Measurements from ENCODE around the gene MMP11. TPM values are rescaled to one million over a fixed set of nuclear protein-coding genes. Genes with fewer than 3 reads are reported as not detected.
A peak's percentile ranks its signal among the peaks of the same experiment; 100 is the strongest.

MMP11 gene
- total and polyA plus RNA-seq, 2 of the 4 experiments (the other 2 are of a cell fraction): 2.2 to 6.0 TPM

DNA sequence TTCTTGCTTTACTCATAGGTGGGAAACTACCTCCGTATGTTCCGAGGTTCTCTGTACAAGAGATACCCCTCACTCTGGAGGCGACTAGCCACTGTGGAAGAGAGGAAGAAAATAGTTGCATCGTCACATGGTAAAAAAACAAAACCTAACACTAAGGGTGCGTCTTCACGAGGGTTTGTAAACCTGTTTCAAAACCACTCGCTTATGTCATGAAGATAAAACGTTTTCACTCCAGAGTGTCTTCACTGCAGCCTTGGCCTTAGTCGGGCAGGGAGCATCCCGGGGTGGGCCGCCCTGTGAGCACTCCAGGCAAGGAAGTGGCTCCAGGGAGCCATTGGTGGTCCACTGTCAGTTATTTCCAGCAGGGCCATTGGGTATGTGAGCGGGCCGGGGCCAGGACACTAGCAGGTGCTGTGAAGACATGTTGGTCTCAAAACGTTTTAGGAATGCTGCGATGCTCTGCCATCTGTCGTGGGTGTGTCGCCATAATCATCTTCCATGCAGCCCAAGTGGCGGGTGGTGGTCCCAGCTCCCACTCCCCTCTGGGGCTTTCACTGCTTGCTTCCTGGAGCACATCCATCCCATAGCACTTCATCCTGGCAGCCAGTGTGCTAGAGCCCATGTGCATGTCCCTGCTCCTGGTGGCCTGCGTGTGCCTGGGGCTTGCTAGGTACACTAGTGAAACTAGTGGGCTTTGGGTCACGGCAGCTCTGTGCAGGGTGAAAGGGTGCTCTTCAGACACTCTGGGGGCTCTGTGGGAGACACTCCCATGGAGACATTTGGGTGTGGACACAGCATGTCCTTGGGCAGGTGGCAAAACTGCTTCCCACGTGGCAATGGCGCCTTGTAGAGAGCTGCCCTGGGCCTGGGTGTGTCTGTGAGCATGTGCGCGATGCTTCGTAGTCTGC lies 19.3 kb downstream of the MMP11 start:
- DNase-seq (no peak), ATAC-seq (ENCODE audit: low read depth) (no peak)
- POLR2A ChIA-PET (ENCODE audit: unreplicated experiment): no interaction called here
- Histone ChIP-seq H3K4me1 (ENCODE audit: control insufficient read depth, insufficient read depth, low read length) (peaks cover 10% of the 10 kb centered on the region), H4K20me1 (ENCODE audit: insufficient read depth, low read length) (peaks cover 62% of the 10 kb centered on the region), H3K4me2 (ENCODE audit: low read depth, low read length) (no peak overlapping the region; the same call in 1 of the 2 replicates), H2BK5ac (ENCODE audit: low read depth, low read length, poor library complexity, severe bottlenecking) (no peak overlapping the region), H4K5ac (ENCODE audit: low read depth, low read length) (no peak overlapping the region), H3K9me3 (ENCODE audit: control insufficient read depth, insufficient read depth, low read length) (no peaks in the 10 kb centered on the region), H3K23ac (ENCODE audit: low read depth, low read length) (no peak overlapping the region), H2BK120ac (ENCODE audit: low read depth, low read length) (no peak overlapping the region), H2BK20ac (ENCODE audit: low read depth, low read length) (no peak overlapping the region), H3K27me3 (ENCODE audit: control insufficient read depth, insufficient read depth, low read length) (no peaks in the 10 kb centered on the region), H3K36me3 (ENCODE audit: control insufficient read depth, insufficient read depth, low read length) (peaks cover 46% of the 10 kb centered on the region), H3K14ac (replicated peaks; ENCODE audit: low read depth, low read length) (no peak overlapping the region), H2AFZ (replicated peaks; ENCODE audit: low read length, poor library complexity) (no peak overlapping the region), H3K9ac (ENCODE audit: low read depth, low read length) (no peak overlapping the region), H3K4ac (ENCODE audit: low read depth, low read length) (no peak overlapping the region), H3K79me1 (ENCODE audit: low read depth in 1 of 2, low read length in 2 of 2) (peaks cover 47 to 65% of the 10 kb centered on the region in 2 experiments), H3K56ac (ENCODE audit: extremely low read depth, insufficient read depth, low read length) (no peak overlapping the region), H4K8ac (ENCODE audit: low read depth in 2 of 2, low read length in 2 of 2) (peak overlapping the region in 1 of 2 experiments; percentile 14; a peak in 1 of 4 replicates), H4K91ac (ENCODE audit: insufficient read depth, low read depth, low read length) (no peak overlapping the region), H3K27ac (ENCODE audit: insufficient read depth, low read length) (peak overlapping the region; percentile 33; the same call in 1 of the 2 replicates), H2BK15ac (ENCODE audit: low read depth, low read length) (no peak overlapping the region), H2AK5ac (ENCODE audit: low read depth, low read length) (no peak overlapping the region), H2AK9ac (replicated peaks; ENCODE audit: low read depth, low read length, poor library complexity) (peak overlapping the region; percentile 52), H3K9me1 (ENCODE audit: insufficient read depth, low read length) (peaks cover 12% of the 10 kb centered on the region; the same call in 1 of the 2 replicates), H3K18ac (ENCODE audit: low read depth, low read length) (no peak overlapping the region), H3K4me3 (ENCODE audit: insufficient read depth, low read depth, low read length) (no peak overlapping the region)
- in situ Hi-C loops (cut with MboI; ENCODE audit: low sequenced_read_pairs): no loop called here
- WGBS, 2 experiments (ENCODE audit: extremely low coverage in 2 of 2, insufficient read length in 1 of 2): 88% methylated on average over 6 of the region's 25 CpGs; no CpG with 5 or more reads in 1 of the 2 experiments
- CTCF ChIA-PET: no interaction called here
- dilution Hi-C loops (cut with HindIII; ENCODE audit: low sequenced_read_pairs, unreplicated experiment): no loop called here
- BruUV-seq (replicated peaks): no TSS peak
- intact Hi-C loops (cut with micrococcal nuclease): no loop called here
- TF ChIP-seq, protein P1, sequence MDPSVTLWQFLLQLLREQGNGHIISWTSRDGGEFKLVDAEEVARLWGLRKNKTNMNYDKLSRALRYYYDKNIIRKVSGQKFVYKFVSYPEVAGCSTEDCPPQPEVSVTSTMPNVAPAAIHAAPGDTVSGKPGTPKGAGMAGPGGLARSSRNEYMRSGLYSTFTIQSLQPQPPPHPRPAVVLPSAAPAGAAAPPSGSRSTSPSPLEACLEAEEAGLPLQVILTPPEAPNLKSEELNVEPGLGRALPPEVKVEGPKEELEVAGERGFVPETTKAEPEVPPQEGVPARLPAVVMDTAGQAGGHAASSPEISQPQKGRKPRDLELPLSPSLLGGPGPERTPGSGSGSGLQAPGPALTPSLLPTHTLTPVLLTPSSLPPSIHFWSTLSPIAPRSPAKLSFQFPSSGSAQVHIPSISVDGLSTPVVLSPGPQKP (IDR thresholded peaks at IDR 0.05; ENCODE audit: borderline replicate concordance, low read depth, low read length): no peak
- TF ChIP-seq MAFK (IDR thresholded peaks at IDR 0.05; ENCODE audit: low read depth, low read length) (no peak), POLR2A (IDR thresholded peaks at IDR 0.05; ENCODE audit: low read depth, low read length) (no peak), SMC3 (IDR thresholded peaks at IDR 0.05; ENCODE audit: low read depth, low read length) (no peak), CEBPB (IDR thresholded peaks at IDR 0.05; ENCODE audit: low read depth, low read length) (no peak), RFX5 (IDR thresholded peaks at IDR 0.05; ENCODE audit: low read depth, low read length) (no peak), RAD21 (IDR thresholded peaks at IDR 0.05; ENCODE audit: low read length) (no peak), NFE2L2 (IDR thresholded peaks at IDR 0.05; ENCODE audit: low read depth, low read length) (no peak), FOS (IDR thresholded peaks at IDR 0.05; ENCODE audit: low read depth, low read length) (no peak), CHD1 (IDR thresholded peaks at IDR 0.05; ENCODE audit: low read depth, low read length) (no peak), BHLHE40 (IDR thresholded peaks at IDR 0.05; ENCODE audit: low read depth, low read length) (no peak), MXI1 (IDR thresholded peaks at IDR 0.05; ENCODE audit: borderline replicate concordance, low read depth, low read length) (no peak), MAZ (IDR thresholded peaks at IDR 0.05; ENCODE audit: borderline replicate concordance, low read depth, low read length) (no peak), RCOR1 (IDR thresholded peaks at IDR 0.05; ENCODE audit: insufficient replicate concordance, low read length) (no peak)
- TF ChIP-seq, protein P2, sequence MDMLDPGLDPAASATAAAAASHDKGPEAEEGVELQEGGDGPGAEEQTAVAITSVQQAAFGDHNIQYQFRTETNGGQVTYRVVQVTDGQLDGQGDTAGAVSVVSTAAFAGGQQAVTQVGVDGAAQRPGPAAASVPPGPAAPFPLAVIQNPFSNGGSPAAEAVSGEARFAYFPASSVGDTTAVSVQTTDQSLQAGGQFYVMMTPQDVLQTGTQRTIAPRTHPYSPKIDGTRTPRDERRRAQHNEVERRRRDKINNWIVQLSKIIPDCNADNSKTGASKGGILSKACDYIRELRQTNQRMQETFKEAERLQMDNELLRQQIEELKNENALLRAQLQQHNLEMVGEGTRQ (IDR thresholded peaks at IDR 0.05; ENCODE audit: low read depth, low read length): no peak

Measured in IMR-90 (cell line).